PC-3 (cell line): Measurements from ENCODE around the gene AXL. TPM values are rescaled to one million over a fixed set of nuclear protein-coding genes. Genes with fewer than 3 reads are reported as not detected.
A peak's percentile ranks its signal among the peaks of the same experiment; 100 is the strongest.

Source experiments
- ATAC-seq: fragments of 200-7000 bp; cut with Tn5 transposase; 2 replicates; pipeline ENCODE4 v1.9.1; 2020; ENCODE audit warnings: mild to moderate bottlenecking, moderate library complexity
- BruUV-seq: library from RNA; stranded (reverse); fragments of 400-500 nt; replicated peaks from 2 replicates; lab custom pipeline; 2021; lab: Mats Ljungman, UMichigan
- CTCF ChIA-PET: fragments of 300-600 bp; sonication (Branson Sonifier 250); formaldehyde crosslinking; loops from one replicate; lab custom pipeline; 2022; ENCODE audit warnings: antibody characterized with exemption; lab: Charles Lee
- POLR2A ChIA-PET: fragments of 300-600 bp; sonication (Branson Sonifier 250); formaldehyde crosslinking; loops from one replicate; lab custom pipeline; 2022; ENCODE audit warnings: antibody characterized with exemption; ENCODE audit not compliant: unreplicated experiment; lab: Charles Lee
- DNase-seq: peaks from one replicate; pipeline ENCODE4 v3.0.0-alpha.2; 2015
- H2AFZ ChIP-seq: fragments of 300-600 bp; sonication (generic); 2 replicates; pipeline ENCODE4 v1.6.0; 2016; ENCODE audit warnings: antibody characterized with exemption, low read length
- H3F3A ChIP-seq: fragments of 300-600 bp; sonication (generic); one replicate; pipeline ENCODE4 v1.6.0; 2017; ENCODE audit warnings: antibody characterized with exemption, low read length, control low read depth, mild to moderate bottlenecking; ENCODE audit not compliant: unreplicated experiment
- H3K27ac ChIP-seq: fragments of 300-600 bp; sonication (generic); 2 replicates; pipeline ENCODE4 v1.5.1; 2016; ENCODE audit warnings: mild to moderate bottlenecking, low read length
- H3K27me3 ChIP-seq: fragments of 300-600 bp; sonication (generic); 2 replicates; pipeline ENCODE4 v1.6.1; 2016; ENCODE audit warnings: low read length, mixed read lengths
- H3K36me3 ChIP-seq: fragments of 300-600 bp; sonication (generic); 2 replicates; pipeline ENCODE4 v1.6.1; 2016; ENCODE audit warnings: low read depth, mixed run types, low read length, mixed read lengths
- H3K4me1 ChIP-seq: fragments of 300-600 bp; sonication (generic); 2 replicates; pipeline ENCODE4 v1.5.1; 2016; ENCODE audit warnings: low read length; ENCODE audit not compliant: insufficient read depth
- H3K4me2 ChIP-seq: fragments of 300-600 bp; sonication (generic); 2 replicates; pipeline ENCODE4 v1.6.0; 2016; ENCODE audit warnings: low read length
- H3K4me3 ChIP-seq: fragments of 300-600 bp; sonication (generic); 2 replicates; pipeline ENCODE4 v1.5.1; 2016; ENCODE audit warnings: mild to moderate bottlenecking, low read length, mixed read lengths
- H3K79me2 ChIP-seq: fragments of 300-600 bp; sonication (generic); 2 replicates; pipeline ENCODE4 v1.6.1; 2017; ENCODE audit warnings: low read length, mixed read lengths
- H3K9ac ChIP-seq: fragments of 300-600 bp; sonication (generic); 2 replicates; pipeline ENCODE4 v1.6.0; 2016; ENCODE audit warnings: mild to moderate bottlenecking, low read length
- H3K9me2 ChIP-seq: fragments of 300-600 bp; sonication (generic); replicated peaks from 2 replicates; pipeline ENCODE4 v1.6.1; 2016; ENCODE audit warnings: mixed run types, low read length, mixed read lengths
- H3K9me3 ChIP-seq: fragments of 300-600 bp; sonication (generic); 2 replicates; pipeline ENCODE4 v1.6.1; 2016; ENCODE audit warnings: low read length, mixed read lengths
- H4K20me1 ChIP-seq: fragments of 300-600 bp; sonication (generic); 2 replicates; pipeline ENCODE4 v1.6.1; 2016; ENCODE audit warnings: low read length, mixed read lengths
- EZH2 ChIP-seq: fragments of 300-600 bp; sonication (generic); IDR thresholded peaks from one replicate; pipeline ENCODE4 v1.6.1; 2017; ENCODE audit warnings: antibody characterized with exemption, mild to moderate bottlenecking, low read length; ENCODE audit not compliant: unreplicated experiment
- EZH2phosphoT487 ChIP-seq: fragments of 300-600 bp; sonication (generic); IDR thresholded peaks from 2 replicates; pipeline ENCODE4 v1.6.1; 2018; ENCODE audit warnings: mild to moderate bottlenecking, antibody characterized with exemption, low read length, borderline replicate concordance
- intact Hi-C: fragments of 100-400 bp; cut with micrococcal nuclease; formaldehyde crosslinking; loops from 2 replicates; pipeline ENCODE4 v1.9.0; 2023
- total RNA-seq: library from RNA; depleted of rRNA; stranded (reverse); fragments of >200 nt; gene quantifications from 2 replicates; pipeline ENCODE4 v1.2.3, GENCODE V29; 2014
- TF ChIP-seq, protein P1 (sequence below): fragments of 300-600 bp; sonication (generic); conservative IDR thresholded peaks from 2 replicates; pipeline ENCODE4 v1.5.1; 2017; ENCODE audit warnings: antibody characterized with exemption, low read depth, mild to moderate bottlenecking, low read length

Gene AXL
- total RNA-seq, 1 experiment from 2014 or later: 172 TPM

DNA sequence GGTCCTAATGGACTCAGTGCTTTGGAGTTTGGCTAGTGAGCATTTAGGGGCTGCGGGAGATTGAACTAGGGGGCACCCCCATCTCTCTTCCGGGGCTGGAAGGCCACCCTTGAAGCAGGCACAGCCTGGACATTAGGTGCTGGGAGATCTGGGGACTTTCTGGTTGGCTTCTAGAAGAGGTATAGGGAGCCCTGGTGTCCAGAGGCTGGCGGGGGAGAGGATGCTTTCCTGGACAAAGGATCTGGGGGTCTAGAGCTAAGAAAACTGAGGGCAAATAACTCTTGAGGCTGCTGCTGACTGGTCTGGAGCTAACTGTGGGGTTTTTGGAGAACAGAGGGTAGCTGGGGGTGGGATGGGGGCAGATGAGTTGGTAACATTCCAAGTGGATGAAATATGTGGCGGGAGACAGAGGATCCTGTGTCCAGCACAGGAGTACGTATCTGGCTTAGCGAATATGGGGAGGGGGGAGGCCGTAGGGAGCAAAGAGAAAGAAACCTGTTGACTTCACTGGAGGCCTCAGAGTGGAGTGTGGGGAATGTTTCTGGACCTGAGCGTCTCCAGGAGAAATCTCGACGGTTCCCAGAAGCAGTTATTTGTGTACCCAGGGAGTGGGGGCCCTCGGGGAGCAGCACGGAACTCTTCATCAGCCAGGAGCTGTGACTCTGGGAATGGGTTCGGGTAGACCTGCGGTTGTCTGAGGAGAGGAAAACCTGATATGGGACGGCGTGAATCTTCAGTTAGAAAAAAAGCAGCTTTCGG, 46.6 kb downstream of the AXL start:
- BruUV-seq: no TSS peak
- H3K9ac ChIP-seq: peak overlapping the region; percentile 100
- H3K79me2 ChIP-seq: peaks cover 56% of the 10 kb centered on the region
- H3K27ac ChIP-seq: peak overlapping the region; percentile 95
- H3F3A ChIP-seq: peaks cover 9% of the 10 kb centered on the region
- H4K20me1 ChIP-seq: peaks cover 7% of the 10 kb centered on the region; the same call in 1 of the 2 replicates
- peaks cover 21% of the 10 kb centered on the region for H3K36me3 ChIP-seq
- no peak for TF ChIP-seq EZH2phosphoT487
- TF ChIP-seq, protein P1, sequence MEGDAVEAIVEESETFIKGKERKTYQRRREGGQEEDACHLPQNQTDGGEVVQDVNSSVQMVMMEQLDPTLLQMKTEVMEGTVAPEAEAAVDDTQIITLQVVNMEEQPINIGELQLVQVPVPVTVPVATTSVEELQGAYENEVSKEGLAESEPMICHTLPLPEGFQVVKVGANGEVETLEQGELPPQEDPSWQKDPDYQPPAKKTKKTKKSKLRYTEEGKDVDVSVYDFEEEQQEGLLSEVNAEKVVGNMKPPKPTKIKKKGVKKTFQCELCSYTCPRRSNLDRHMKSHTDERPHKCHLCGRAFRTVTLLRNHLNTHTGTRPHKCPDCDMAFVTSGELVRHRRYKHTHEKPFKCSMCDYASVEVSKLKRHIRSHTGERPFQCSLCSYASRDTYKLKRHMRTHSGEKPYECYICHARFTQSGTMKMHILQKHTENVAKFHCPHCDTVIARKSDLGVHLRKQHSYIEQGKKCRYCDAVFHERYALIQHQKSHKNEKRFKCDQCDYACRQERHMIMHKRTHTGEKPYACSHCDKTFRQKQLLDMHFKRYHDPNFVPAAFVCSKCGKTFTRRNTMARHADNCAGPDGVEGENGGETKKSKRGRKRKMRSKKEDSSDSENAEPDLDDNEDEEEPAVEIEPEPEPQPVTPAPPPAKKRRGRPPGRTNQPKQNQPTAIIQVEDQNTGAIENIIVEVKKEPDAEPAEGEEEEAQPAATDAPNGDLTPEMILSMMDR: no peak
- TF ChIP-seq EZH2: no peak
- CTCF ChIA-PET: no interaction called here
- peak overlapping the region; percentile 97 for H3K4me3 ChIP-seq
- no peaks in the 10 kb centered on the region for H3K9me2 ChIP-seq
- H3K9me3 ChIP-seq: no peaks in the 10 kb centered on the region
- H3K27me3 ChIP-seq: no peaks in the 10 kb centered on the region
- intact Hi-C loops: loop anchor here (2.0 kb wide), 1 partner anchor 45 kb away; the partner anchor contains the start of gene CCDC97
- POLR2A ChIA-PET: interaction anchor here (0.5 to 0.7 kb wide), 2 partner anchors 45 kb away, joined by 3 read pairs; no protein-coding TSS in a partner anchor
- peaks cover 16% of the 10 kb centered on the region for H3K4me1 ChIP-seq
- no peak overlapping the region for H2AFZ ChIP-seq
- DNase-seq: peak; percentile 12
- ATAC-seq: no peak
- peak overlapping the region; percentile 80 for H3K4me2 ChIP-seq

DNA sequence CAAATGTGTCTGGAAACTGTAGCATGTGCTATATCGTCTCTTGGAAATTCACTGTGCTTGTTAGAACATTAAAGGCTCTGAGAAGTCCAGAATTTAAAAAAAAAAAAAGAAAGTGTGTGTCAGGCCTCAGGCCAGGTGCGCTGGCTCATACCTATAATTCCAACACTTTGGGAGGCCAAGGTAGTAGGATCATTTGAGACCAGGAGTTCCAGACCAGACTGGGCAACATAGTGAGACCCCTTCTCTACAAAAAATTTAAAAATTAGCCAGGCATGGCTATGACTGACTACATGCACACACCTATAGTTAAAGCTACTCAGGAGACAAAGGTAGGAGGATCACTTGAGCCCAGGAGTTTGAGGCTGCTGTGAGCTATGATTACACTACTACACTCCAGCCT, 50.0 kb downstream of the AXL start:
- Histone ChIP-seq H3K4me2 (no peak overlapping the region), H4K20me1 (peaks cover 7% of the 10 kb centered on the region; the same call in 1 of the 2 replicates), H3K36me3 (peaks cover 53% of the 10 kb centered on the region), H3K9ac (no peak overlapping the region), H3K4me1 (peaks cover 16% of the 10 kb centered on the region), H3K27me3 (no peaks in the 10 kb centered on the region), H3K9me3 (no peaks in the 10 kb centered on the region), H3K27ac (no peak overlapping the region), H3K9me2 (no peaks in the 10 kb centered on the region), H3F3A (no peaks in the 10 kb centered on the region), H2AFZ (no peak overlapping the region), H3K79me2 (peaks cover 53% of the 10 kb centered on the region), H3K4me3 (no peak overlapping the region)
- ATAC-seq (no peak), DNase-seq (no peak)
- intact Hi-C loops: no loop called here
- ChIA-PET CTCF (no interaction called here), POLR2A (no interaction called here)
- BruUV-seq: no TSS peak
- TF ChIP-seq EZH2phosphoT487 (no peak), EZH2 (no peak)
- TF ChIP-seq, protein P1: no peak

GRCh38 chr19:41269571-41269970, 50.5 kb downstream of the AXL start:
- peaks cover 49% of the 10 kb centered on the region for H3K79me2 ChIP-seq
- H3K4me2 ChIP-seq: no peak overlapping the region
- no peaks in the 10 kb centered on the region for H3F3A ChIP-seq
- H3K4me1 ChIP-seq: peaks cover 16% of the 10 kb centered on the region
- POLR2A ChIA-PET: no interaction called here
- H2AFZ ChIP-seq: no peak overlapping the region
- H3K27me3 ChIP-seq: no peaks in the 10 kb centered on the region
- no TSS peak for BruUV-seq
- CTCF ChIA-PET: no interaction called here
- no peaks in the 10 kb centered on the region for H3K9me2 ChIP-seq
- H3K9me3 ChIP-seq: no peaks in the 10 kb centered on the region
- H3K4me3 ChIP-seq: no peak overlapping the region
- H3K36me3 ChIP-seq: peaks cover 58% of the 10 kb centered on the region
- DNase-seq: no peak
- TF ChIP-seq, protein P1: no peak
- TF ChIP-seq EZH2 (no peak), EZH2phosphoT487 (no peak)
- ATAC-seq: no peak
- H4K20me1 ChIP-seq: peaks cover 7% of the 10 kb centered on the region; the same call in 1 of the 2 replicates
- no peak overlapping the region for H3K9ac ChIP-seq
- intact Hi-C loops: no loop called here
- H3K27ac ChIP-seq: no peak overlapping the region
